ENCODE measurements around the gene C12orf56.

DNA sequence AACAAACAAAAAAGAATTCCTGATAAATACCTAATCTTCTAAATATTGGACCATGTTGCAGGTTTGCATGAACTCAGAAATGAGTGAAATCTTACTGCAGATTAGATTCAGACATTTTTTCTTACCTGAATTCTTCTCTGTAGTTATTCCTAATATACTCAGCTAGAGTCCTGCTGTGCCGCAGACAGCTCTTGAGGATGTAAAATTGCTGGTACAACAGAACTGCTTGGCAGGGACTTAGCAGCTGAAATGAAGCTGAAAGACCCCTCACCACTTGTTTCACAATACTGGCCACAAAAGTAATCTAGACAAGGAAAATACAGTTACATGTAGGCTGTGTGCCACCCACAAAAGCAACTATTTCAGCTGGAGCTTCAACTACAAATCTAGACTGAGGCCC is 120.1 kb downstream of the C12orf56 start:
- TF ChIP-seq, protein P1, sequence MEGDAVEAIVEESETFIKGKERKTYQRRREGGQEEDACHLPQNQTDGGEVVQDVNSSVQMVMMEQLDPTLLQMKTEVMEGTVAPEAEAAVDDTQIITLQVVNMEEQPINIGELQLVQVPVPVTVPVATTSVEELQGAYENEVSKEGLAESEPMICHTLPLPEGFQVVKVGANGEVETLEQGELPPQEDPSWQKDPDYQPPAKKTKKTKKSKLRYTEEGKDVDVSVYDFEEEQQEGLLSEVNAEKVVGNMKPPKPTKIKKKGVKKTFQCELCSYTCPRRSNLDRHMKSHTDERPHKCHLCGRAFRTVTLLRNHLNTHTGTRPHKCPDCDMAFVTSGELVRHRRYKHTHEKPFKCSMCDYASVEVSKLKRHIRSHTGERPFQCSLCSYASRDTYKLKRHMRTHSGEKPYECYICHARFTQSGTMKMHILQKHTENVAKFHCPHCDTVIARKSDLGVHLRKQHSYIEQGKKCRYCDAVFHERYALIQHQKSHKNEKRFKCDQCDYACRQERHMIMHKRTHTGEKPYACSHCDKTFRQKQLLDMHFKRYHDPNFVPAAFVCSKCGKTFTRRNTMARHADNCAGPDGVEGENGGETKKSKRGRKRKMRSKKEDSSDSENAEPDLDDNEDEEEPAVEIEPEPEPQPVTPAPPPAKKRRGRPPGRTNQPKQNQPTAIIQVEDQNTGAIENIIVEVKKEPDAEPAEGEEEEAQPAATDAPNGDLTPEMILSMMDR (IDR thresholded peaks at IDR 0.05): no peak
- TF ChIP-seq ZFX (IDR thresholded peaks at IDR 0.05; ENCODE audit: borderline replicate concordance): no peak

All from 22Rv1 (cell line).